ENCODE measurements around the gene ZNF264.
A peak's percentile ranks its signal among the peaks of the same experiment; 100 is the strongest.
"Not testable (repeated sequence)": the region's sequence is repeated elsewhere in the genome, so short reads cannot be mapped to it uniquely, and the experiment has no call there.

Gene ZNF264

GRCh38 chr19:57197874-57198273, 6.6 kb downstream of the ZNF264 start:
- Histone ChIP-seq H3K36me3 (ENCODE audit: control insufficient read depth in 1 of 2, insufficient read depth in 2 of 2, low read length in 2 of 2) (peaks cover 35 to 70% of the 10 kb centered on the region in 2 donors), H3K4me1 (ENCODE audit: control insufficient read depth in 1 of 2, insufficient read depth in 2 of 2, low read length in 2 of 2) (peaks cover 5 to 11% of the 10 kb centered on the region in 2 donors)
- not testable (repeated sequence) for H3K9ac ChIP-seq (ENCODE audit: low read depth in 1 of 2, low read length in 2 of 2); H3K27me3 ChIP-seq (ENCODE audit: control insufficient read depth in 1 of 2, insufficient read depth in 2 of 2, low read length in 2 of 2); H3K9me3 ChIP-seq (ENCODE audit: control insufficient read depth in 1 of 2, low read length in 2 of 2); H3K27ac ChIP-seq (ENCODE audit: low read depth, low read length); H3K4me3 ChIP-seq (ENCODE audit: low read depth in 1 of 2, low read length in 2 of 2)

- Histone ChIP-seq H3K27me3 (ENCODE audit: control insufficient read depth in 1 of 2, insufficient read depth in 2 of 2, low read length in 2 of 2) (no peaks in the 10 kb centered on the region), H3K36me3 (ENCODE audit: control insufficient read depth in 1 of 2, insufficient read depth in 2 of 2, low read length in 2 of 2) (peaks cover 26 to 54% of the 10 kb centered on the region in 2 donors), H3K9me3 (ENCODE audit: control insufficient read depth in 1 of 2, low read length in 2 of 2) (peaks cover 0 to 14% of the 10 kb centered on the region in 2 donors), H3K4me3 (ENCODE audit: low read depth in 1 of 2, low read length in 2 of 2) (no peak overlapping the region), H3K27ac (ENCODE audit: low read depth, low read length) (no peak overlapping the region), H3K4me1 (ENCODE audit: control insufficient read depth in 1 of 2, insufficient read depth in 2 of 2, low read length in 2 of 2) (no peaks in the 10 kb centered on the region), H3K9ac (ENCODE audit: low read depth in 1 of 2, low read length in 2 of 2) (no peak overlapping the region)
Observed at GRCh38 chr19:57202160-57202559, 10.9 kb downstream of the ZNF264 start.

- Histone ChIP-seq H3K27ac (ENCODE audit: low read depth, low read length) (no peak overlapping the region), H3K9me3 (ENCODE audit: control insufficient read depth in 1 of 2, low read length in 2 of 2) (peaks cover 11 to 16% of the 10 kb centered on the region in 2 donors), H3K9ac (ENCODE audit: low read depth in 1 of 2, low read length in 2 of 2) (no peak overlapping the region), H3K4me1 (ENCODE audit: control insufficient read depth in 1 of 2, insufficient read depth in 2 of 2, low read length in 2 of 2) (no peaks in the 10 kb centered on the region), H3K36me3 (ENCODE audit: control insufficient read depth in 1 of 2, insufficient read depth in 2 of 2, low read length in 2 of 2) (peaks cover 43 to 64% of the 10 kb centered on the region in 2 donors), H3K27me3 (ENCODE audit: control insufficient read depth in 1 of 2, insufficient read depth in 2 of 2, low read length in 2 of 2) (no peaks in the 10 kb centered on the region), H3K4me3 (ENCODE audit: low read depth in 1 of 2, low read length in 2 of 2) (no peak overlapping the region)
Observed at GRCh38 chr19:57210381-57210780, 19.1 kb downstream of the ZNF264 start.

- H3K36me3 ChIP-seq (ENCODE audit: control insufficient read depth in 1 of 2, insufficient read depth in 2 of 2, low read length in 2 of 2): peaks cover 40 to 56% of the 10 kb centered on the region in 2 donors
Observed at GRCh38 chr19:57212109-57212508, 20.8 kb downstream of the ZNF264 start.

GRCh38 chr19:57227502-57227901, 36.2 kb downstream of the ZNF264 start:
- no peaks in the 10 kb centered on the region for H3K36me3 ChIP-seq (ENCODE audit: control insufficient read depth in 1 of 2, insufficient read depth in 2 of 2, low read length in 2 of 2)
- H3K4me1 ChIP-seq (ENCODE audit: control insufficient read depth in 1 of 2, insufficient read depth in 2 of 2, low read length in 2 of 2): no peaks in the 10 kb centered on the region
- no peak overlapping the region for H3K9ac ChIP-seq (ENCODE audit: low read depth in 1 of 2, low read length in 2 of 2)
- no peak overlapping the region for H3K27ac ChIP-seq (ENCODE audit: low read depth, low read length)
- H3K4me3 ChIP-seq (ENCODE audit: low read depth in 1 of 2, low read length in 2 of 2): no peak overlapping the region
- H3K27me3 ChIP-seq (ENCODE audit: control insufficient read depth in 1 of 2, insufficient read depth in 2 of 2, low read length in 2 of 2): no peaks in the 10 kb centered on the region
- H3K9me3 ChIP-seq (ENCODE audit: control insufficient read depth in 1 of 2, low read length in 2 of 2): peaks cover 0 to 3% of the 10 kb centered on the region in 2 donors

More at GRCh38 chr19:57212109-57212508, 20.8 kb downstream of the ZNF264 start:
- H3K9me3 ChIP-seq (ENCODE audit: control insufficient read depth in 1 of 2, low read length in 2 of 2): peaks cover 11% of the 10 kb centered on the region in 2 donors
- peak overlapping the region in 1 of 2 donors; percentile 17 for H3K4me3 ChIP-seq (ENCODE audit: low read depth in 1 of 2, low read length in 2 of 2)
- no peaks in the 10 kb centered on the region for H3K27me3 ChIP-seq (ENCODE audit: control insufficient read depth in 1 of 2, insufficient read depth in 2 of 2, low read length in 2 of 2)
- no peaks in the 10 kb centered on the region for H3K4me1 ChIP-seq (ENCODE audit: control insufficient read depth in 1 of 2, insufficient read depth in 2 of 2, low read length in 2 of 2)
- no peak overlapping the region for H3K27ac ChIP-seq (ENCODE audit: low read depth, low read length)
- H3K9ac ChIP-seq (ENCODE audit: low read depth in 1 of 2, low read length in 2 of 2): no peak overlapping the region

GRCh38 chr19:57231686-57232085, 40.4 kb downstream of the ZNF264 start:
- Histone ChIP-seq H3K9ac (ENCODE audit: low read depth in 1 of 2, low read length in 2 of 2) (no peak overlapping the region), H3K36me3 (ENCODE audit: control insufficient read depth in 1 of 2, insufficient read depth in 2 of 2, low read length in 2 of 2) (no peaks in the 10 kb centered on the region), H3K4me1 (ENCODE audit: control insufficient read depth in 1 of 2, insufficient read depth in 2 of 2, low read length in 2 of 2) (no peaks in the 10 kb centered on the region), H3K27ac (ENCODE audit: low read depth, low read length) (no peak overlapping the region), H3K9me3 (ENCODE audit: control insufficient read depth in 1 of 2, low read length in 2 of 2) (peaks cover 0 to 3% of the 10 kb centered on the region in 2 donors), H3K27me3 (ENCODE audit: control insufficient read depth in 1 of 2, insufficient read depth in 2 of 2, low read length in 2 of 2) (no peaks in the 10 kb centered on the region), H3K4me3 (ENCODE audit: low read depth in 1 of 2, low read length in 2 of 2) (no peak overlapping the region)

GRCh38 chr19:57233207-57233606, 41.9 kb downstream of the ZNF264 start:
- no peaks in the 10 kb centered on the region for H3K4me1 ChIP-seq (ENCODE audit: control insufficient read depth in 1 of 2, insufficient read depth in 2 of 2, low read length in 2 of 2)
- no peak overlapping the region for H3K9ac ChIP-seq (ENCODE audit: low read depth in 1 of 2, low read length in 2 of 2)
- H3K27me3 ChIP-seq (ENCODE audit: control insufficient read depth in 1 of 2, insufficient read depth in 2 of 2, low read length in 2 of 2): no peaks in the 10 kb centered on the region
- H3K27ac ChIP-seq (ENCODE audit: low read depth, low read length): no peak overlapping the region
- H3K9me3 ChIP-seq (ENCODE audit: control insufficient read depth in 1 of 2, low read length in 2 of 2): no peaks in the 10 kb centered on the region
- no peak overlapping the region for H3K4me3 ChIP-seq (ENCODE audit: low read depth in 1 of 2, low read length in 2 of 2)
- H3K36me3 ChIP-seq (ENCODE audit: control insufficient read depth in 1 of 2, insufficient read depth in 2 of 2, low read length in 2 of 2): no peaks in the 10 kb centered on the region

GRCh38 chr19:57239982-57240310, 48.6 kb downstream of the ZNF264 start:
- Histone ChIP-seq H3K27me3 (ENCODE audit: control insufficient read depth in 1 of 2, insufficient read depth in 2 of 2, low read length in 2 of 2) (no peaks in the 10 kb centered on the region), H3K4me1 (ENCODE audit: control insufficient read depth in 1 of 2, insufficient read depth in 2 of 2, low read length in 2 of 2) (peaks cover 19 to 20% of the 10 kb centered on the region in 2 donors), H3K4me3 (ENCODE audit: low read depth in 1 of 2, low read length in 2 of 2) (peak overlapping the region; percentile 98 to 99), H3K9me3 (ENCODE audit: control insufficient read depth in 1 of 2, low read length in 2 of 2) (no peaks in the 10 kb centered on the region), H3K9ac (ENCODE audit: low read depth in 1 of 2, low read length in 2 of 2) (peak overlapping the region; percentile 98), H3K36me3 (ENCODE audit: control insufficient read depth in 1 of 2, insufficient read depth in 2 of 2, low read length in 2 of 2) (peaks cover 4 to 13% of the 10 kb centered on the region in 2 donors), H3K27ac (ENCODE audit: low read depth, low read length) (peak overlapping the region; percentile 95)

GRCh38 chr19:57240311-57241090, 49.2 kb downstream of the ZNF264 start, which contains the start of gene ZNF805:
Gene ZNF805 (plus strand): TSS chr19:57240632. CDS start chr19:57240892, 260 bp downstream.
- Histone ChIP-seq H3K9me3 (ENCODE audit: control insufficient read depth in 1 of 2, low read length in 2 of 2) (no peaks in the 10 kb centered on the region), H3K4me1 (ENCODE audit: control insufficient read depth in 1 of 2, insufficient read depth in 2 of 2, low read length in 2 of 2) (peaks cover 19 to 20% of the 10 kb centered on the region in 2 donors), H3K27me3 (ENCODE audit: control insufficient read depth in 1 of 2, insufficient read depth in 2 of 2, low read length in 2 of 2) (no peaks in the 10 kb centered on the region), H3K9ac (ENCODE audit: low read depth in 1 of 2, low read length in 2 of 2) (peak within 1 kb of the TSS; percentile 98), H3K36me3 (ENCODE audit: control insufficient read depth in 1 of 2, insufficient read depth in 2 of 2, low read length in 2 of 2) (peaks cover 7 to 17% of the 10 kb centered on the region in 2 donors), H3K4me3 (ENCODE audit: low read depth in 1 of 2, low read length in 2 of 2) (peak within 1 kb of the TSS; percentile 98 to 99), H3K27ac (ENCODE audit: low read depth, low read length) (peak within 1 kb of the TSS; percentile 95)

- Histone ChIP-seq H3K27me3 (ENCODE audit: control insufficient read depth in 1 of 2, insufficient read depth in 2 of 2, low read length in 2 of 2) (no peaks in the 10 kb centered on the region), H3K4me3 (ENCODE audit: low read depth in 1 of 2, low read length in 2 of 2) (peak overlapping the region; percentile 98 to 99), H3K4me1 (ENCODE audit: control insufficient read depth in 1 of 2, insufficient read depth in 2 of 2, low read length in 2 of 2) (peaks cover 19 to 20% of the 10 kb centered on the region in 2 donors), H3K9me3 (ENCODE audit: control insufficient read depth in 1 of 2, low read length in 2 of 2) (no peaks in the 10 kb centered on the region), H3K27ac (ENCODE audit: low read depth, low read length) (peak overlapping the region; percentile 95), H3K36me3 (ENCODE audit: control insufficient read depth in 1 of 2, insufficient read depth in 2 of 2, low read length in 2 of 2) (peaks cover 7 to 23% of the 10 kb centered on the region in 2 donors), H3K9ac (ENCODE audit: low read depth in 1 of 2, low read length in 2 of 2) (peak overlapping the region; percentile 98)
Observed at GRCh38 chr19:57241176-57241575, 49.9 kb downstream of the ZNF264 start.
